GM12891 (cell line): Measurements from ENCODE around the gene CADPS.

Experiments used
- POLR2A ChIP-seq: IDR thresholded peaks from 2 replicates; pipeline ENCODE4 v1.6.1; 2011; ENCODE audit warnings: low read depth, low read length, control low read depth
- POLR2AphosphoS5 ChIP-seq: IDR thresholded peaks from 2 replicates; pipeline ENCODE4 v1.6.1; 2011; ENCODE audit warnings: low read depth, low read length, control low read depth
- TAF1 ChIP-seq: IDR thresholded peaks from 2 replicates; pipeline ENCODE4 v1.6.1; 2011; ENCODE audit warnings: low read depth, low read length, control low read depth

- TF ChIP-seq POLR2A (no peak), POLR2AphosphoS5 (no peak), TAF1 (no peak)
Observed at GRCh38 chr3:62569609-62570008, 305.6 kb downstream of the CADPS start.
